Smooth muscle cell (in vitro differentiated cells): Measurements from ENCODE around the gene NAE1. TPM values are rescaled to one million over a fixed set of nuclear protein-coding genes. Genes with fewer than 3 reads are reported as not detected.

Experiments
- DNase-seq: peaks from one replicate; lab custom pipeline; 2025; ENCODE audit not compliant: unreplicated experiment; lab: John Stamatoyannopoulos, UW
- H2AFZ ChIP-seq: fragments of 200-600 bp; sonication (generic); 2 replicates; pipeline ENCODE4 v1.6.0; 2016; ENCODE audit warnings: antibody characterized with exemption, low read depth, mild to moderate bottlenecking
- H3F3A ChIP-seq: fragments of 200-600 bp; sonication (generic); 2 replicates; pipeline ENCODE4 v1.6.0; 2017; ENCODE audit warnings: antibody characterized with exemption, low read depth
- H3K27ac ChIP-seq: fragments of 200-600 bp; sonication (generic); 2 replicates; pipeline ENCODE4 v1.5.1; 2016; ENCODE audit warnings: low read depth, mild to moderate bottlenecking
- H3K27me3 ChIP-seq: fragments of 200-600 bp; sonication (generic); 2 replicates; pipeline ENCODE4 v1.6.1; 2016; ENCODE audit warnings: low read depth, mild to moderate bottlenecking
- H3K36me3 ChIP-seq: fragments of 200-600 bp; sonication (generic); 2 replicates; pipeline ENCODE4 v1.5.1; 2016; ENCODE audit warnings: low read depth
- H3K4me1 ChIP-seq: fragments of 200-600 bp; sonication (generic); 2 replicates; pipeline ENCODE4 v1.5.1; 2016; ENCODE audit warnings: low read depth
- H3K4me2 ChIP-seq: fragments of 200-600 bp; sonication (generic); 2 replicates; pipeline ENCODE4 v1.6.0; 2016; ENCODE audit warnings: mild to moderate bottlenecking
- H3K4me3 ChIP-seq: fragments of 200-600 bp; sonication (generic); 2 replicates; pipeline ENCODE4 v1.5.1; 2016; ENCODE audit warnings: mild to moderate bottlenecking
- H3K79me2 ChIP-seq: fragments of 200-600 bp; sonication (generic); 2 replicates; pipeline ENCODE4 v1.6.0; 2016; ENCODE audit warnings: low read depth, mild to moderate bottlenecking
- H3K9ac ChIP-seq: fragments of 200-600 bp; sonication (generic); 2 replicates; pipeline ENCODE4 v1.6.0; 2016; ENCODE audit warnings: low read depth
- H3K9me3 ChIP-seq: fragments of 200-600 bp; sonication (generic); replicated peaks from 2 replicates; pipeline ENCODE4 v1.5.1; 2016; ENCODE audit warnings: low read depth
- H4K20me1 ChIP-seq: fragments of 200-600 bp; sonication (generic); 2 replicates; pipeline ENCODE4 v1.6.0; 2016; ENCODE audit warnings: low read depth
- WGBS: methylation state at CpG from one replicate; pipeline ENCODE4 v1.1.7; 2016; ENCODE audit warnings: low lambda C conversion rate; 5-methylcytosine and 5-hydroxymethylcytosine counted together
- polyA plus RNA-seq: library from polyadenylated mRNA; unstranded; fragments of >200 nt; fragmentation: Nextera tagmentation; extraction: Ambion mirVana; gene quantifications from 2 replicates; pipeline ENCODE4 v1.2.1, GENCODE V29; 2016
- total RNA-seq: library from RNA; depleted of rRNA; stranded (reverse); fragments of >200 nt; gene quantifications from 2 replicates; pipeline ENCODE4 v1.2.3, GENCODE V29; 2014
- TF ChIP-seq, protein P1 (sequence below): fragments of 200-600 bp; sonication (generic); IDR thresholded peaks from 2 replicates; pipeline ENCODE4 v1.5.1; 2017; ENCODE audit warnings: borderline replicate concordance, mild to moderate bottlenecking, antibody characterized with exemption; ENCODE audit not compliant: insufficient read depth, poor library complexity, severe bottlenecking

The NAE1 gene
- total and polyA plus RNA-seq, 2 experiments from 2014 or later, result 55.1 to 68.4 TPM

DNA sequence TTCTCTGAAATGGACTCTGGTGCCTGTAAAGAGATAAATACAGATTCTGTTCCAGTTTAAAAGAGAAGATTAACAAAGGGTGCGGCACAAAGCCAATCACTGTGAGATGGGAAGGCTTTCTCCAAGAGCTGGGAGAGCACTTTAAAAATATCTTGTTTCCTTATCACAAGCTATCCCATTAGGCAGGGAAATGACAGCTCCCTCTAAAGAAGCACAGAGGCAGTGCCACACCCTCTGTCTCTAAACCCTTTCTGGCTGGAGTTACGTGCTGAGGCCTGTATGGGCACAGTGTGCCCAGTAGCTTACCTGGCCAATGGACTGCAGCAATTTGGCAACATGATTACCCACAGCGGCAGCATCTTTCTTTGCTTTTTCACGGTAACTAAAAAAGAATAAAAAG, 20.4 kb downstream of the NAE1 start:
- no peak overlapping the region for H3K27ac ChIP-seq

DNA sequence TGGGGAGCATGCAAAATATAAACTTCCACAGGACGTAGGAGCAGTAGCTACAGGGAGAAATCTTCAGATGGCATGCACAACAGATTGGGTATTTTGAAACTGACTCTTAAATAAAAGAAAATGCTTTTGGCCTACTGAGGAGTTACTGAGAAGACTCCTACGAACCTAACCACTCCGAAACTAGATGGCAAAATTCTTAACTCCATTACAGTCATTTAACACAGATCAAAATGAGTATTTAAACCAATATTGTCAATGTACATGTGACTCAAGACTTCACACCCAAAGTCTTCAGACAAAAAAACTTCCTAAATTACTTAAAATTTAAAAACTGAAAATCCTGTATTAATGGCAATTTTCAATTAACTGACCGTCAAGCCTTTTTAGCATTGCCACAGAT, 21.0 kb downstream of the NAE1 start:
- no peak overlapping the region for H3K4me3 ChIP-seq
- peaks cover 18% of the 10 kb centered on the region for H3K36me3 ChIP-seq

More for the DNA sequence above, 20.4 kb downstream of the NAE1 start:
- no peak overlapping the region for H3K9ac ChIP-seq
- no peak overlapping the region for H2AFZ ChIP-seq
- H3K79me2 ChIP-seq, result no peaks in the 10 kb centered on the region
- H3K4me3 ChIP-seq, result no peak overlapping the region
- no peaks in the 10 kb centered on the region for H3K27me3 ChIP-seq
- DNase-seq, result no peak
- H4K20me1 ChIP-seq, result no peaks in the 10 kb centered on the region
- H3K36me3 ChIP-seq, result peaks cover 16% of the 10 kb centered on the region
- H3F3A ChIP-seq, result no peaks in the 10 kb centered on the region
- no peaks in the 10 kb centered on the region for H3K4me1 ChIP-seq
- H3K4me2 ChIP-seq, result no peak overlapping the region
- no peaks in the 10 kb centered on the region for H3K9me3 ChIP-seq
- TF ChIP-seq, protein P1, sequence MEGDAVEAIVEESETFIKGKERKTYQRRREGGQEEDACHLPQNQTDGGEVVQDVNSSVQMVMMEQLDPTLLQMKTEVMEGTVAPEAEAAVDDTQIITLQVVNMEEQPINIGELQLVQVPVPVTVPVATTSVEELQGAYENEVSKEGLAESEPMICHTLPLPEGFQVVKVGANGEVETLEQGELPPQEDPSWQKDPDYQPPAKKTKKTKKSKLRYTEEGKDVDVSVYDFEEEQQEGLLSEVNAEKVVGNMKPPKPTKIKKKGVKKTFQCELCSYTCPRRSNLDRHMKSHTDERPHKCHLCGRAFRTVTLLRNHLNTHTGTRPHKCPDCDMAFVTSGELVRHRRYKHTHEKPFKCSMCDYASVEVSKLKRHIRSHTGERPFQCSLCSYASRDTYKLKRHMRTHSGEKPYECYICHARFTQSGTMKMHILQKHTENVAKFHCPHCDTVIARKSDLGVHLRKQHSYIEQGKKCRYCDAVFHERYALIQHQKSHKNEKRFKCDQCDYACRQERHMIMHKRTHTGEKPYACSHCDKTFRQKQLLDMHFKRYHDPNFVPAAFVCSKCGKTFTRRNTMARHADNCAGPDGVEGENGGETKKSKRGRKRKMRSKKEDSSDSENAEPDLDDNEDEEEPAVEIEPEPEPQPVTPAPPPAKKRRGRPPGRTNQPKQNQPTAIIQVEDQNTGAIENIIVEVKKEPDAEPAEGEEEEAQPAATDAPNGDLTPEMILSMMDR, result no peak
- 91% methylated on average over 4 of the region's 4 CpGs for WGBS

DNA sequence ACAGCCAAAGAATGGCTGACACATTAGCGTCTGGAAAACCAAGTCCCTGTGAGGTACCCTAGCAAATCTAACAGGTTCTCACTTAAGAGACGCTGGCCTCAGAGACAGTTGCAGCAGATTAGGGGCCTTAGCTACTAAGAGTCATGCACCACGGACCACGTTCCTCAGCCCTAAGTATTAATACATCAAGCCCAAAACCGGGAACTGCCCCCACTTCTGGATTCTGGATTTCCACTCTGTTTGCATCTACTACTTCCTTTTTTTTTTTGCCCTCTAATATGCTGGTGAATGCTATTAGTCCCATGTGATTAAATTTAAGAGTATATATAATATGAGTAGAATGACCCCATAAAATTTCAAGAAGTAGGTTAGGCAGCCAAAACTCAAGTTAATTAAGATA, 28.6 kb downstream of the NAE1 start:
- 96% methylated on average over 5 of the region's 5 CpGs for WGBS
- Histone ChIP-seq H3F3A (no peaks in the 10 kb centered on the region), H3K4me1 (no peaks in the 10 kb centered on the region), H3K36me3 (peaks cover 13% of the 10 kb centered on the region), H3K4me2 (no peak overlapping the region), H3K4me3 (no peak overlapping the region), H3K9ac (no peak overlapping the region), H3K9me3 (no peaks in the 10 kb centered on the region), H3K27ac (no peak overlapping the region), H4K20me1 (no peaks in the 10 kb centered on the region), H3K79me2 (no peaks in the 10 kb centered on the region), H3K27me3 (no peaks in the 10 kb centered on the region), H2AFZ (no peak overlapping the region)
- DNase-seq, result no peak
- TF ChIP-seq, protein P1, result no peak

More for the DNA sequence above, 21.0 kb downstream of the NAE1 start:
- Histone ChIP-seq H2AFZ (no peak overlapping the region), H3K79me2 (no peaks in the 10 kb centered on the region), H4K20me1 (no peaks in the 10 kb centered on the region), H3F3A (no peaks in the 10 kb centered on the region), H3K9ac (no peak overlapping the region), H3K9me3 (no peaks in the 10 kb centered on the region), H3K27me3 (no peaks in the 10 kb centered on the region), H3K4me2 (no peak overlapping the region), H3K27ac (no peak overlapping the region), H3K4me1 (no peaks in the 10 kb centered on the region)
- DNase-seq, result no peak
- TF ChIP-seq, protein P1, result no peak
- WGBS, result 98% methylated on average over 4 of the region's 4 CpGs

DNA sequence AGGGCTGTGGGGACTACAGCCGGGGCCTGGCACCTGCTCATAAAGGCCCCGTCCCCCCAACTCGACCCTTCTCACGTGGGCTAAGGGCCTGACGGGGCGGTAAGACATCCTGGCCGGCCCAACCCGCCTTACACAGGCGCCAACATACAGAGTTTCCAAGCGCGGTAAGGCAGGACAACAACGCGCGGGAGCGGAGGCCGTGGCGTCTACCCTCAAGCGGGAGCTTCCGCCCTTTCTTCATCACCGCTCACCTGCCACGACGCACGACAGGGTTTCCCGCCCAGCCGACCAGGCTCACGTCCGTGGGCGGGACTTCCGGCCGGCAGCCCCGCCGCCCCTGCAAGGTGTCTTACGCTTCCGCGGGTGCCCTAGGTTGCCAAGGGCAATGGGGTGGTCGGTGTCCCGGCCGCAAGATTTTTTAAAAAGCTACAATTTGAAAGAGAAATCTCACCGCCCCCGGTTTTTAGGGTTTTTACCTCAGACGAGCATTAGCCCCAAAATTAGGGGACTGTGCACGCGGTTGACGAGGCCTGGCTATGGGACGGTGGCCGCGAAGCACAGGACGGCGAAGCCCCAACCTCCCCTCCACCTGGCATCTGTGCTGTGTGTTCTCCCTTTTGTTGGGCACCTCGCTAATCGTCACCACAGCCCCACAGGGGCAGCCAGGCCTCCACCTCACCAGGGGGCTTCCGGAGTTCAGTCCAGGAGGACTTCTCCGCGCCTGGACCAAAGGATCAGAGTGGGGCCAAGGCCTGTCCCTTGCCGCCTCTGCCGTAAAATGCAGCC, 29.3 kb downstream of the NAE1 start, which contains the start of gene TERB1:
Gene TERB1, minus strand, starts transcription at position 265 of the 786 bp plus-strand sequence. CDS start 4,786 bp downstream, outside the sequence.
- TF ChIP-seq, protein P1, result no peak
- Histone ChIP-seq H4K20me1 (no peaks in the 10 kb centered on the region), H3K79me2 (no peaks in the 10 kb centered on the region), H2AFZ (no peak within 1 kb of the TSS), H3K4me2 (no peak within 1 kb of the TSS), H3F3A (no peaks in the 10 kb centered on the region), H3K4me3 (no peak within 1 kb of the TSS), H3K9ac (no peak within 1 kb of the TSS), H3K9me3 (no peaks in the 10 kb centered on the region), H3K27ac (no peak within 1 kb of the TSS), H3K4me1 (no peaks in the 10 kb centered on the region), H3K27me3 (no peaks in the 10 kb centered on the region), H3K36me3 (peaks cover 13% of the 10 kb centered on the region)
- 97% methylated on average over 56 of the region's 56 CpGs for WGBS
- no peak for DNase-seq
